HepG2 (cell line): ENCODE measurements around the gene ZNF865. TPM values are rescaled to one million over a fixed set of nuclear protein-coding genes. Genes with fewer than 3 reads are reported as not detected.

Experiments
- BHLHE40 ChIP-seq: IDR thresholded peaks from 2 replicates; pipeline ENCODE4 v1.6.1; 2011; ENCODE audit warnings: low read length, improper control_type of control experiment
- BORCS8-MEF2B ChIP-seq: sonication (generic); formaldehyde crosslinking; IDR thresholded peaks from 2 replicates; pipeline ENCODE4 v1.8.0; 2022; ENCODE audit warnings: mild to moderate bottlenecking, missing genetic modification reagents
- GABPA ChIP-seq, 2 experiments: IDR thresholded peaks; 2 replicates each; pipeline ENCODE4 v1.6.1; 2011 to 2016; ENCODE audit warnings: low read depth in 2 of 2, low read length in 1 of 2, missing biosample characterization in 1 of 2, missing genetic modification characterization in 1 of 2
- HOXA3 ChIP-seq: sonication (generic); formaldehyde crosslinking; IDR thresholded peaks from 2 replicates; pipeline ENCODE4 v1.5.0; 2020; ENCODE audit warnings: missing genetic modification reagents
- NCOA2 ChIP-seq: sonication (generic); formaldehyde crosslinking; IDR thresholded peaks from 2 replicates; pipeline ENCODE4 v1.8.0; 2022; ENCODE audit warnings: inconsistent platforms
- TBX2 ChIP-seq: sonication (generic); formaldehyde crosslinking; IDR thresholded peaks from 2 replicates; pipeline ENCODE4 v1.5.0; 2020; ENCODE audit warnings: missing genetic modification reagents, mild to moderate bottlenecking, borderline replicate concordance
- ZFP36 ChIP-seq: fragments of 150-350 bp; IDR thresholded peaks from 2 replicates; pipeline ENCODE4 v1.6.1; 2018; ENCODE audit warnings: borderline replicate concordance, low read length, low read depth; ENCODE audit not compliant: partially characterized antibody
- ZFYVE20 ChIP-seq: sonication (generic); formaldehyde crosslinking; IDR thresholded peaks from 2 replicates; pipeline ENCODE4 v1.8.0; 2023; ENCODE audit warnings: low read depth, mild to moderate bottlenecking, moderate library complexity, missing genetic modification reagents, borderline replicate concordance
- ZNF180 ChIP-seq: sonication (generic); formaldehyde crosslinking; IDR thresholded peaks from 2 replicates; pipeline ENCODE4 v1.4.0; 2020; ENCODE audit warnings: low read depth, missing genetic modification reagents, borderline replicate concordance
- ZNF432 ChIP-seq: sonication (generic); formaldehyde crosslinking; IDR thresholded peaks from 2 replicates; pipeline ENCODE4 v1.5.0; 2020; ENCODE audit warnings: missing genetic modification reagents, mild to moderate bottlenecking, borderline replicate concordance
- polyA plus RNA-seq, 8 experiments: library from polyadenylated mRNA; depleted of rRNA in 3 of 8; stranded (reverse) in 7 of 8; unstranded in 1 of 8; fragments of >200 nt; fragmentation: Illumina TruSeq in 4 of 8; extraction: Trizol in 4 of 8; gene quantifications; 2 replicates each; pipeline versions ENCODE4 v1.2.1 to v1.2.3, GENCODE V29; 2011 to 2016; ENCODE audit warnings: low read depth in 4 of 8, missing spikeins in 1 of 8, mixed read lengths in 1 of 8; ENCODE audit not compliant: insufficient read depth in 1 of 8
- total RNA-seq, 5 experiments: library from RNA; depleted of rRNA; stranded (reverse); fragments of >200 nt; fragmentation: Illumina TruSeq; extraction: Trizol; gene quantifications; 2 replicates each; pipeline ENCODE4 v1.2.3, GENCODE V29; 2016; ENCODE audit warnings: low read depth in 1 of 5
- TF ChIP-seq, protein P1 (sequence below): sonication (generic); formaldehyde crosslinking; IDR thresholded peaks from 2 replicates; pipeline ENCODE4 v1.4.0; 2020; ENCODE audit warnings: missing genetic modification reagents, borderline replicate concordance
- TF ChIP-seq, protein P2 (sequence below): sonication (generic); formaldehyde crosslinking; IDR thresholded peaks from 2 replicates; pipeline ENCODE4 v1.4.0; 2020; ENCODE audit warnings: low read depth, missing genetic modification reagents
- TF ChIP-seq, protein P3 (sequence below): sonication (generic); formaldehyde crosslinking; IDR thresholded peaks from 2 replicates; pipeline ENCODE4 v1.8.1; 2023; ENCODE audit warnings: missing genetic modification reagents, mild to moderate bottlenecking, borderline replicate concordance
- TF ChIP-seq, protein P4 (sequence below): sonication (generic); formaldehyde crosslinking; IDR thresholded peaks from 2 replicates; pipeline ENCODE4 v1.4.0; 2020; ENCODE audit warnings: missing genetic modification reagents, borderline replicate concordance
- TF ChIP-seq, protein P5 (sequence below): sonication (generic); formaldehyde crosslinking; conservative IDR thresholded peaks from 2 replicates; pipeline ENCODE4 v1.4.0; 2020; ENCODE audit warnings: missing genetic modification reagents

Gene ZNF865
- total and polyA plus RNA-seq, 2 of the 13 experiments (the other 11 are each of a cell fraction or from before 2014, with no cell fraction given): 0.93 to 1.0 TPM

DNA sequence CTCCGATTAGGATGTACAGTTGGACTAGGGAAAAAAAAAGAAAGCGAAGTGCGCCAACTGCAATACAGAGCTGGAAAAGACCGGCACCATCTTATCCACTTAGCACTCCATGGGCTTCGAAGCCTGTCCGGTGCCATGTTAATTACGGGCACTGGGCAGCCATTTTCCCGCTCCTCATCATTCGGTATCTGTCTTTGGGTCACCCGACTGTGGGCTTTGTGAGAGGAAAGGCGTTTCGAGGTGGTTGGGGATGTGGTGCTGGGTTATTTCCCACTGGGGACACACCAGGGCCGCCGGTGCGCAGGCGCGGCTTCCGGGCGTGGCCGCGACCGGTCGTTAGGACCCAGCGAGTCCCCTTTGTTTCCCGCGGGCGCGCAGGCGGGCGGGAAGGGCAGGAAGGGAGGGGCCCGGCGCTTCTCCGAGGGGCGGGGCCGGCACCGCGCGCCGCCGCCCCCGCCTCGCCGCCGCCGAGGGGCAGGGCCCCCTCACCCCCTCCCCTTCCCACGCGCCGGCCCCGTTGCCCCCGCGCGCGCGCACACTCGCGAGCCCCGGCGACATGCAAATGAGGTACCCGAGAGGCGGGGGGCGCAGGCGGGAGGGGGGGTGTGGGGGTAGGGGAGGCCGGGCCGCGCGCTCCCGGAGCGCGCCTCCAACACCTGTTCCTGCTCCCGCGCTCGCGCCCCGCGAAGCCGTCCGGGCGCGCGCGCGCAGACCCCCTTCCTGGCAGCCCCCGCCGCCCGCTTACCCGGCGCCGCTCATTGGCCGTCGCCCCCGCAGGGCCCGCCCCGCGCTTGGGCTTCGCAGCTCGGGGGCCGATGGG, 5.4 kb upstream of the ZNF865 start, which contains the start of gene ZNF524 (continued):
- TF ChIP-seq ZNF180: no peak
- TF ChIP-seq HOXA3 (CRISPR knock-in tag): peak; percentile 91
- TF ChIP-seq TBX2: no peak; the same call in 1 of the 2 replicates
- TF ChIP-seq, protein P1, sequence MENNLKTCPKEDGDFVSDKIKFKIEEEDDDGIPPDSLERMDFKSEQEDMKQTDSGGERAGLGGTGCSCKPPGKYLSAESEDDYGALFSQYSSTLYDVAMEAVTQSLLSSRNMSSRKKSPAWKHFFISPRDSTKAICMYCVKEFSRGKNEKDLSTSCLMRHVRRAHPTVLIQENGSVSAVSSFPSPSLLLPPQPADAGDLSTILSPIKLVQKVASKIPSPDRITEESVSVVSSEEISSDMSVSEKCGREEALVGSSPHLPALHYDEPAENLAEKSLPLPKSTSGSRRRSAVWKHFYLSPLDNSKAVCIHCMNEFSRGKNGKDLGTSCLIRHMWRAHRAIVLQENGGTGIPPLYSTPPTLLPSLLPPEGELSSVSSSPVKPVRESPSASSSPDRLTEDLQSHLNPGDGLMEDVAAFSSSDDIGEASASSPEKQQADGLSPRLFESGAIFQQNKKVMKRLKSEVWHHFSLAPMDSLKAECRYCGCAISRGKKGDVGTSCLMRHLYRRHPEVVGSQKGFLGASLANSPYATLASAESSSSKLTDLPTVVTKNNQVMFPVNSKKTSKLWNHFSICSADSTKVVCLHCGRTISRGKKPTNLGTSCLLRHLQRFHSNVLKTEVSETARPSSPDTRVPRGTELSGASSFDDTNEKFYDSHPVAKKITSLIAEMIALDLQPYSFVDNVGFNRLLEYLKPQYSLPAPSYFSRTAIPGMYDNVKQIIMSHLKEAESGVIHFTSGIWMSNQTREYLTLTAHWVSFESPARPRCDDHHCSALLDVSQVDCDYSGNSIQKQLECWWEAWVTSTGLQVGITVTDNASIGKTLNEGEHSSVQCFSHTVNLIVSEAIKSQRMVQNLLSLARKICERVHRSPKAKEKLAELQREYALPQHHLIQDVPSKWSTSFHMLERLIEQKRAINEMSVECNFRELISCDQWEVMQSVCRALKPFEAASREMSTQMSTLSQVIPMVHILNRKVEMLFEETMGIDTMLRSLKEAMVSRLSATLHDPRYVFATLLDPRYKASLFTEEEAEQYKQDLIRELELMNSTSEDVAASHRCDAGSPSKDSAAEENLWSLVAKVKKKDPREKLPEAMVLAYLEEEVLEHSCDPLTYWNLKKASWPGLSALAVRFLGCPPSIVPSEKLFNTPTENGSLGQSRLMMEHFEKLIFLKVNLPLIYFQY (CRISPR knock-in tag): no peak
- TF ChIP-seq ZFP36: no peak
- TF ChIP-seq, protein P2, sequence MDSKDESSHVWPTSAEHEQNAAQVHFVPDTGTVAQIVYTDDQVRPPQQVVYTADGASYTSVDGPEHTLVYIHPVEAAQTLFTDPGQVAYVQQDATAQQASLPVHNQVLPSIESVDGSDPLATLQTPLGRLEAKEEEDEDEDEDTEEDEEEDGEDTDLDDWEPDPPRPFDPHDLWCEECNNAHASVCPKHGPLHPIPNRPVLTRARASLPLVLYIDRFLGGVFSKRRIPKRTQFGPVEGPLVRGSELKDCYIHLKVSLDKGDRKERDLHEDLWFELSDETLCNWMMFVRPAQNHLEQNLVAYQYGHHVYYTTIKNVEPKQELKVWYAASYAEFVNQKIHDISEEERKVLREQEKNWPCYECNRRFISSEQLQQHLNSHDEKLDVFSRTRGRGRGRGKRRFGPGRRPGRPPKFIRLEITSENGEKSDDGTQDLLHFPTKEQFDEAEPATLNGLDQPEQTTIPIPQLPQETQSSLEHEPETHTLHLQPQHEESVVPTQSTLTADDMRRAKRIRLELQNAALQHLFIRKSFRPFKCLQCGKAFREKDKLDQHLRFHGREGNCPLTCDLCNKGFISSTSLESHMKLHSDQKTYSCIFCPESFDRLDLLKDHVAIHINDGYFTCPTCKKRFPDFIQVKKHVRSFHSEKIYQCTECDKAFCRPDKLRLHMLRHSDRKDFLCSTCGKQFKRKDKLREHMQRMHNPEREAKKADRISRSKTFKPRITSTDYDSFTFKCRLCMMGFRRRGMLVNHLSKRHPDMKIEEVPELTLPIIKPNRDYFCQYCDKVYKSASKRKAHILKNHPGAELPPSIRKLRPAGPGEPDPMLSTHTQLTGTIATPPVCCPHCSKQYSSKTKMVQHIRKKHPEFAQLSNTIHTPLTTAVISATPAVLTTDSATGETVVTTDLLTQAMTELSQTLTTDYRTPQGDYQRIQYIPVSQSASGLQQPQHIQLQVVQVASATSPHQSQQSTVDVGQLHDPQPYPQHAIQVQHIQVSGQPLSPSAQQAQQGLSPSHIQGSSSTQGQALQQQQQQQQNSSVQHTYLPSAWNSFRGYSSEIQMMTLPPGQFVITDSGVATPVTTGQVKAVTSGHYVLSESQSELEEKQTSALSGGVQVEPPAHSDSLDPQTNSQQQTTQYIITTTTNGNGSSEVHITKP: no peak
- no peak for TF ChIP-seq ZFYVE20 (CRISPR knock-in tag)
- TF ChIP-seq, protein P3, sequence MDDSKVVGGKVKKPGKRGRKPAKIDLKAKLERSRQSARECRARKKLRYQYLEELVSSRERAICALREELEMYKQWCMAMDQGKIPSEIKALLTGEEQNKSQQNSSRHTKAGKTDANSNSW (CRISPR knock-in tag): no peak
- TF ChIP-seq, protein P4, sequence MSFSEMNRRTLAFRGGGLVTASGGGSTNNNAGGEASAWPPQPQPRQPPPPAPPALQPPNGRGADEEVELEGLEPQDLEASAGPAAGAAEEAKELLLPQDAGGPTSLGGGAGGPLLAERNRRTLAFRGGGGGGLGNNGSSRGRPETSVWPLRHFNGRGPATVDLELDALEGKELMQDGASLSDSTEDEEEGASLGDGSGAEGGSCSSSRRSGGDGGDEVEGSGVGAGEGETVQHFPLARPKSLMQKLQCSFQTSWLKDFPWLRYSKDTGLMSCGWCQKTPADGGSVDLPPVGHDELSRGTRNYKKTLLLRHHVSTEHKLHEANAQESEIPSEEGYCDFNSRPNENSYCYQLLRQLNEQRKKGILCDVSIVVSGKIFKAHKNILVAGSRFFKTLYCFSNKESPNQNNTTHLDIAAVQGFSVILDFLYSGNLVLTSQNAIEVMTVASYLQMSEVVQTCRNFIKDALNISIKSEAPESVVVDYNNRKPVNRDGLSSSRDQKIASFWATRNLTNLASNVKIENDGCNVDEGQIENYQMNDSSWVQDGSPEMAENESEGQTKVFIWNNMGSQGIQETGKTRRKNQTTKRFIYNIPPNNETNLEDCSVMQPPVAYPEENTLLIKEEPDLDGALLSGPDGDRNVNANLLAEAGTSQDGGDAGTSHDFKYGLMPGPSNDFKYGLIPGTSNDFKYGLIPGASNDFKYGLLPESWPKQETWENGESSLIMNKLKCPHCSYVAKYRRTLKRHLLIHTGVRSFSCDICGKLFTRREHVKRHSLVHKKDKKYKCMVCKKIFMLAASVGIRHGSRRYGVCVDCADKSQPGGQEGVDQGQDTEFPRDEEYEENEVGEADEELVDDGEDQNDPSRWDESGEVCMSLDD (CRISPR knock-in tag): no peak
- no peak for TF ChIP-seq BORCS8-MEF2B
- no peak for TF ChIP-seq BHLHE40
- TF ChIP-seq NCOA2 (CRISPR knock-in tag): no peak
- TF ChIP-seq GABPA (IDR thresholded peaks at IDR 0.05; ENCODE audit: low read depth, low read length): peak; percentile 68
- no peak for TF ChIP-seq GABPA (CRISPR knock-in tag; IDR thresholded peaks at IDR 0.05; ENCODE audit: low read depth)
- TF ChIP-seq, protein P5, sequence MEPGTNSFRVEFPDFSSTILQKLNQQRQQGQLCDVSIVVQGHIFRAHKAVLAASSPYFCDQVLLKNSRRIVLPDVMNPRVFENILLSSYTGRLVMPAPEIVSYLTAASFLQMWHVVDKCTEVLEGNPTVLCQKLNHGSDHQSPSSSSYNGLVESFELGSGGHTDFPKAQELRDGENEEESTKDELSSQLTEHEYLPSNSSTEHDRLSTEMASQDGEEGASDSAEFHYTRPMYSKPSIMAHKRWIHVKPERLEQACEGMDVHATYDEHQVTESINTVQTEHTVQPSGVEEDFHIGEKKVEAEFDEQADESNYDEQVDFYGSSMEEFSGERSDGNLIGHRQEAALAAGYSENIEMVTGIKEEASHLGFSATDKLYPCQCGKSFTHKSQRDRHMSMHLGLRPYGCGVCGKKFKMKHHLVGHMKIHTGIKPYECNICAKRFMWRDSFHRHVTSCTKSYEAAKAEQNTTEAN: no peak; the same call in 1 of the 2 replicates
- no peak for TF ChIP-seq ZNF432 (CRISPR knock-in tag)
